Activated CD4-positive, alpha-beta T cell treated with anti-CD3 and anti-CD28 coated beads, Interleukin-2, amount 50 U/mL, for 24 hours (primary cell): ENCODE data around the gene FGF3.

Experiments used
- DNase-seq, 2 donors: peaks; one replicate each; pipeline ENCODE4 v3.0.0-alpha.2; 2020; ENCODE audit warnings: low read depth in 1 of 2, low spot score in 1 of 2

FGF3 gene

DNA sequence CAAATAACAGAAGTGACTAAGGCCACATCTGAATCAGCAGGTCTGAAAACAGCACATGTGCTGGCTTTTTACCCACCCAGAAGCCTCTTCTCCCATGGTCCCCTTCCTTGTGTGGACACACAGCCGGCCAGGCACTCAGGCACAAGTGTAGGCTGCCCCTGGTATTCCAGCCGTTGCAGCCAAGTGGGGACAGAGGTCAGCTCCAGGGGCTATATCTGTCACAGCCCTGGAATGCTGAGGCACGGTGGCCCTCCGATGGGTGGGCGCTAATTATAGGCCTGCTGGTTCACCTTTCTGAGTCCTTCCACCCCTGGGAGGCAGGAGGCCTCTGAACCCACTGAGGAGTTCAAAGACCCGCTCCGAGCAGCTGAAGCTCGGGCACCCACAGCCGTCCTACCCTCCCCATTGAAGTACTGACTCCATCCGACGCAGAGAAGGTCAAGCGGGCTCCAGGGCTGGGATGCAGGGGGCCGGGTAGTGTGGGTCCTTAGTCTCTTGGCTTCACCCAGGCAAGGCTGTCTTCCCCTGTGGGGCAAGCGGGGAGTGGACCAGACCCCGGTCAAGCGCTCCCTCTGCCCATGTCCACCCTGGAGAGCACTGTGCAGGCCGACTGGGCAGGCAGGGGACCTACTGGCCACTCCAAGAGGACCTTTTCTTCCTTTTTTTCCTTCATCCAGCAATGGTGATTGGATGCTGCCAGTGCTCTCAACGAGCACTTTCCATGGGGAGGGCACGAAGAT, 14.3 kb downstream of the FGF3 start:
- no peak for DNase-seq

DNA sequence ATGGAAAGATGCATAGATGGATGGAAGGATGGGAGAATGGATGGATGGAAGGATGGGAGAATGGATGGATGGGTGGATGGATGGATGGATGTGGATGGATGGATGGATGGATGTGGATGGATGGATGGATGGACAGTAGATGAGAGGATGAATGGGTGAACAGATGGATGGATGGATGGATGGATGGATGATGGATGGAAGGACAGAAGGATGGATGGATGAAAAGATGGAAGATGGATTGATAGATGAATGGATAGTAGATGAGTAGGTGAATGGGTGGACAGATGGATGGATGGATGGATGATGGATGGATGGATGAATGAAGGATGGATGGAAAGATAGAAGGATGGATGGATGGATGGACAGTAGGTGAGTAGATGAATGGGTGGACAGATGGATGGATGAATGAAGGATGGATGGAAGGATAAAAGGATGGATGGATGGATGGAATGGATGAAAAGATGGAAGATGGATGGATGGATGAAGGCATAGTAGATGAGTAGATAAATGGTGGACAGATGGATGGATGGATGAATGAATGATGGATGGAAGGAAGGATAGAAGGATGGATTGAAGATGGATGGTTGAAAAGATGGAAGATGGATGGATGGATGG, 15.5 kb downstream of the FGF3 start:
- DNase-seq: no peak

DNA sequence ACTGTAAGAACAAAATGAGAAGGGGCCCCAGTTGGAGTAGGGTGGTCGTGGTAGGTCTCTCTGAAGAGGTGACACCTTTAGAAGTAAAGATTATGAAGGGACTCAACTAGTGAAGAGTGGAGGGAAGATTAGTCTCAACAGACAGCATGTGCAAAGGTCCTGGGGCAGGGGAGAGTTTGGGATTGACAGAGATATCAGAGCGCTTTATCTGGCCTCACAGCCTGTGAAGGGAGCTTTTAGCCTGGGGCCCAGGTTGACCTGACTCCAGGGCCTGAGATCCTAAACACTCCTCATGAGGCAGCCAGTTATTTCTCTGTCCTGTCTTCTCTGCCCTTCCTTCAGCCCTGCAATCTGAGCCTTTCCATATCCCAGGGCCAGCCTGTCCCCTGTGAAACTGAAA, 16.2 kb downstream of the FGF3 start:
- no peak for DNase-seq

DNA sequence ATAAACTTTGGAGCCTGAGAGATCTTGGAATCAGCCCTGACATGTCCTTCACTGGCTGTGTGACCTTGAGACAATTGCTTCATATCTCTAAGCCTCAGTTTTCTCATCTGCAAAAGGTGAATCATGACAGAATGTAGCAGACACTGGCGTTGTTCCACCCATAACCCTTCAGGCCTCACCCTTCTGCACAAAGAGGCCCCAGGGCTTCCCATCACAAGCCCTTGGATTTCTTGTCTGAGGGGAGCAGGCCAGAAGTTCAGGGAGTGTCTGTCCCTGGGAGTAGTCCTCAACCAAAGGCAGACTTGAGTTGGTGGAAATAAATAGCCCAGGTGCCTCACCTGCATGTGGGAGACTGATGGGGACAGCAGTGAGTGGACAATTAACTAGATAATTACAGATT, 16.6 kb downstream of the FGF3 start:
- DNase-seq: no peak

- peak in 1 of 2 donors; percentile 20 for DNase-seq
Measured at GRCh38 chr11:69801513-69802335, 17.5 kb downstream of the FGF3 start.

DNA sequence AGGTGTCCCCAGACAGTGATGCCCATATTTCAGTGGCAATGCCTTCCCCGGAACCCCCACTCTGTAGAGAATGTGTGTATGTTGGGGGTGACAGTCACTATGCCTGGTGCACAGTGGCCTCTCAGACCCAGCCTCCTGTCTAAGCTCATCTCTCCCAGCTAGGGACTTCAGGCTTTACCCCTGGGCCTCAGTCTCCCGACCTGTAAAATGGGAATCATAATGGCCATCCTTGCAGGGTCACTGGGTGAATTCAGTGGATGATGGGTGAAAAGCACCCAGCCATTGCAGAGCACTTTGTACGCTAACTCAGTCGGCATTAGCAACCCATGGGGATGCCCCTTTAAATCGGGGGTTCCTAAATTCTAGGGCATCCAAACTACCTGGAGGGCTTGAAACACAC, 18.9 kb downstream of the FGF3 start:
- DNase-seq: no peak

DNA sequence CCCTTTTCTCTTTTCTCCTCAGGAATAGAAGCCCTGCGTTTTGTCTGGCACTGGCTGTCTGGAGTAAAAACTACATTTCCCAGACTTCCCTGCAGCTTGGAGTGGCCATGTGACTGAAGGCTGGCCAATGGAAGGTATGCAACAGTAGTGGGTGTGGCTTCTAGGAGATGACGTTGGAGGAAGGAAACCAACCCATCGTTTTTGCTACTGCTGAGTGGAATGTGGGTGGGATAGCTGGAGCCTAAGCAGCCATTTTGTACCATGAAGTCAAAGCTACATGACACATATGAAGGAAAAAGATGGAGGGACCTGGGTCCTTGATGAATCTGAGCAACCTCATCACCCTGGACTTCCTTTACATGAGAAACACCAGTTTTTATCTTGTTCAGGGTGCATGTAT, 19.6 kb downstream of the FGF3 start:
- no peak for DNase-seq

GRCh38 chr11:69799097-69799496, 20.1 kb downstream of the FGF3 start:
- no peak for DNase-seq

DNA sequence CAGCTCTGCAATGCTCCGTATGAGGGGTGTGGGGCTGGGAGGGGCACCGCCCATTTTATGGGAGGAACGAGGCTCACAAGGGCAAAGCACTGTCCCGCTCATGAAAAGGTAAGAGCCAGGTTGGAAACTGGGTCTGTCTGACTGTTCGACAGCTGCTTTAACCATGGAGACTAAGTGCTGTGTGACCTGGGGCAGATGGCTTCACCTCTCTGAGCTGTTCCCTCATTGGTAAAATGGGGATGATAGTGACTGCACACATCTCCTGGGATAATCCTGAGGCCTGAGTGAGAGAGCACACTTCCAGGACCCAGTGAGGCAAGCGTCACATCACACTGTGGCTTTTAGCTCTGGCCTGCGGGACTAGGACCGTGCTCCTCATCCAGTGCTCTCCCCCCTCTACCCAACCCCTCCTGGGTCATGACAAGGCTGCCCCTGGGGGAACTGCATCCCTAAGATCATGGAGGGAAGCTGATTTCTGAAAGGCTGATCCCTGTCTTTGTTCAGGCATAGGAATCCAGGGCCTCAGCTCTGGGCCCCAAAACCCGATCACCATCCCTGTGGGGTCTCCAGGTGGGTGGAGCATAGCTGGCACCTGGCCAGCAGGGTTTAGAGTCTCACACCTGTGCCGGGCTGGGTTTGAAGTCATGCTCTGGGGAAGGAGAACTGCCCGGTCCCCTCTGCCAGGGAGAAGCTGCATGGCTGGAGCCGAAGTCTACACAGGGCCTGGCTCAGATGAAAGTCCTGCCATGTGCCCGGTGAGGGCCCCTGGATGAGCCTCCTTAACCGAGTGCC, 21.3 kb downstream of the FGF3 start:
- no peak for DNase-seq

DNA sequence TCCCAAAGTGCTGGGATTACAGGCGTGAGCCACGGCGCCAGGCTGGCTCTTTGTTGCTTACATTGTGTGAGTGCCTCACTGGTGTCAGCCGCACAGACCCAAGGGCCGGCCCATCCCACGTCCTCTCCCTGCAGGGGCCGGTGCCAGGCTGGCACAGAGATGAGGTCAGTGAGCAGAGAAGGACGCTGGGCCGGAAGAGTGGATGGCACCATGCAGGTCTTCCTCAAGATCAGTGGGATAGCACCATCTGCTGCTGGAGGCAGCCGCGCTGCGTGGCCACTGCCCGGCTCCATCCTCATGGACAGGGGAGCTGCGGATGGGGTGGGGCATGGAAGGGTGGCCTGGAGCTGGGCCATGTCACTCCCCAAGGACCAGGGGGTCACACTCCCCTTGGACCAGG, 22.1 kb downstream of the FGF3 start:
- no peak for DNase-seq

- no peak for DNase-seq
Measured at GRCh38 chr11:69796063-69796462, 23.2 kb downstream of the FGF3 start.

GRCh38 chr11:69791276-69792180, 27.7 kb downstream of the FGF3 start:
- DNase-seq: no peak

DNA sequence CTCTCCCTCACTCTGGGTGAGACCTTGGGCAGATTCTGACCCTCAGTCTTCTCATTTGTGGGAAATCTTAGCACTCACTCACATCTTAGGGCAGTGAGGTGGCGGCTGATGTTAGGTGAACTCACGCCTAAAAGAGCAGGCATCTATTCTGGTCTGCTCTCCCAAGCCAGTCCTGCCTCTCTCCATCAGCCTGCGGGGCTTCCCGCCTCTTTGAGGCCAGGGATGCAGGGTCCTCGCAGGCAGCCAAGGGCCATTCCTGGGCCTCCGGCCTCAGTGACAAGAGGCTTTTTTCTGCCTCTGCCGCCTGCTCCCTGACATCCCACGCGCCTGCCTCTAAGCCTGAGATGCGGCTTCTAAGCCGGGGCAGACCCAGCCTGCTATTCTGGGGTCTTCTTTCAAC, 30.3 kb downstream of the FGF3 start:
- DNase-seq: no peak

DNA sequence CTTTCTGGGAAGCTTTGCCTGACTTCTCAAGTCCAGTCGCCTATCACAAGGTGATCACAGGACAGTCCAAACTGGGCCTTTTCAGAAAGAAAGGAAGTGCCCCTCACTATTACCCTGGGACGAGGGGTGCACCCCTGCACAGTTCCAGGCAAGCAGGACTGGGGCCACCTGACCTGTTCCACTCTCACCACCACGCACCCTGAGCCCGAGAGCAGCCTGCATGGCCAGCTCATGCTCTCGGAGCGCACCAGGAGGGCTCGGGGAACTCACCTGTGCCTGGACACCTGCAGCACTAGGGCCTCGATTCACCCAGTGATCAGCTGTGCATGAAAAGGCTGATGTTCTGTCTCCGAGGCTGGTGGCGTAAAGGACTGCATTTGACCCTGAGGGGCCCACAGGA, 31.3 kb downstream of the FGF3 start:
- no peak for DNase-seq

GRCh38 chr11:69787457-69787856, 31.8 kb downstream of the FGF3 start:
- no peak for DNase-seq

GRCh38 chr11:69781241-69781640, 38.0 kb downstream of the FGF3 start:
- DNase-seq: no peak

GRCh38 chr11:69778373-69778772, 40.8 kb downstream of the FGF3 start:
- no peak for DNase-seq

DNA sequence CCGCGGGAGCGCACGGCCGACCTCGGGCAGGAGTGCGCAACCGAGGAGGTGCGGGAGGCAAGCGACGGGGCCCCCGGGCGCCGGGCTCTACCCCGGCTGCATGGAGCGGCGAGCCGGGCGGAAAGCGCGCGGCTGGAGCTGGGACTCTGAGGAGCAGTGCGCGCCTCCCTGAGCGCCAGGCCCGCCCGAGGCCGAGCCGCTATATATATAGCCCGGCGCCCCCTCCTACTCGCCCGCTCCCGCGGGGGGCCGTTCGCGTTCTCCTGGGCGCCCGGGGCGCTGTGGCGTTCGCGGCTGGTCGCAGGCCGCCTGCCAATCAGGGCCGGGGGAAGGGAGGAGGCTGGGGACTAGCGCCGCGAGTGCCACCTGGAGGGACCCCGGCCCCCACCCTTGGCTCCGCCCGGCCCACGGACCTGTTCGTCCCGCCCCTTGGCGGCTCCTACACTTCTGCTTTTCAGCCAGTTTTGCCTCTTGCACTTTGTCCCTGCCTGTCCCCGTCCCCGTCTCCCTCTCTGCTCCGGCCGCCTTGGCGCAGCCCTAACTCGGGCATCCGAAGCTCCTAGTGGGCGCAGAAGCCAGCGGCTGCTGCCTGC, 44.0 kb downstream of the FGF3 start, which contains the start of gene FGF4:
FGF4 (minus strand) TSS at position 179 of the 593 bp plus-strand sequence. CDS start 257 bp downstream, outside the sequence.
- no peak for DNase-seq

DNA sequence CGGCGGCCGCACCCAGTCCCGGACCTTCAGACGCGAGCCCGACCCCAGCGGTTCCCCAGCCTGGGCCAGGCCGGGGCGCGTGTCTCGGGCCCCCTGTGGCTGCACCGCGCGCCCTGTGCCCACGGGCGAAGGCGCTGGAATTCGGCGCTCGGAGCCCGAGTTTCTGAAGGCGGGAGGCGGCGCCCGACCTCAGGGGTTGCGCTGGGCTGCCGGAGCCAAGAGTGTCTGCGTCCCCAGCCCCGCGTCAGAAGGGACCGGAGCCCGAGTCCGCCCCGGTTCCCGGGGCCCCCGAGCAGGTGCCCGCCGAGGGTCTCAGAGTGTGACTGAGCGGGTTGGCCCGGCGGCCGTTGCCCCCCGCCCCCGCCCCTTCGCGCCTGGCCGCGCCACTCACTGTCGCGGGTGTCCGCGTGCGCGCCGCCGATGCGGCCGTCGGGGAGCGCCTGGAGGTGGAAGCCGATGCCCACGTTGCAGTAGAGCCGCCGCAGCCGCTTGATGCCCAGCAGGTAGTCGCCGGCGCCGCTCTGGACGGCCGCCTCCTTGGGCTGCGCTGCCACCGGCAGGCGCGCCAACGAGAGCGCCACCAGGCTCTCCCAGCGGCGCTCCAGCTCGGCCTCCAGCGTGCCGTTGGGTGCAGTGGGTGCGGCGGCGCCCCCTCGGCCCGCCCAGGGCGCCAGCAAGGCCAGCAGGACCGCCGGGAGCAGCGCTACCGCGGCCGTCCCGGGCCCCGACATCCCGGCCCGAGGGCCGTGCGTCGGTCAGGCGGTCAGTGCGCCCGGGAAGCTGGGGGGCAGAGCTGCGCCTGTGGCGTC, 44.7 kb downstream of the FGF3 start:
- no peak for DNase-seq
